K562 (cell line): Measurements from ENCODE around the gene METTL22. TPM values are rescaled to one million over a fixed set of nuclear protein-coding genes. Genes with fewer than 3 reads are reported as not detected.

Source experiments
- NKRF ChIP-seq: fragments of 450-650 bp; IDR thresholded peaks from 2 replicates; pipeline ENCODE4 v1.6.1; 2016; ENCODE audit warnings: borderline replicate concordance
- PRDM10 ChIP-seq: fragments of 450-650 bp; IDR thresholded peaks from 2 replicates; pipeline ENCODE4 v1.6.1; 2018; ENCODE audit not compliant: partially characterized antibody
- TSHZ1 ChIP-seq: fragments of 250-450 bp; sonication (Bioruptor Pico); IDR thresholded peaks from 2 replicates; pipeline ENCODE4 v1.4.0; 2020; ENCODE audit warnings: mild to moderate bottlenecking, moderate library complexity
- ZBTB9 ChIP-seq: fragments of 450-650 bp; formaldehyde crosslinking; IDR thresholded peaks from 2 replicates; pipeline ENCODE4 v1.4.0; 2020; ENCODE audit warnings: mild to moderate bottlenecking, moderate library complexity
- ZNF512 ChIP-seq: IDR thresholded peaks from 2 replicates; pipeline ENCODE4 v1.6.1; 2016; ENCODE audit warnings: missing genetic modification characterization, missing compliant biosample characterization
- ZNF551 ChIP-seq: fragments of 250-450 bp; sonication (Bioruptor Pico); IDR thresholded peaks from 2 replicates; pipeline ENCODE4 v1.5.0; 2021; ENCODE audit warnings: mild to moderate bottlenecking, moderate library complexity
- polyA plus RNA-seq, 8 experiments: library from polyadenylated mRNA; depleted of rRNA in 4 of 8; stranded (reverse) in 5 of 8; unstranded in 3 of 8; fragments of >200 nt; fragmentation: Nextera tagmentation in 2 of 8; fragmentation: Illumina TruSeq in 1 of 8; extraction: Ambion mirVana in 2 of 8; extraction: Trizol in 1 of 8; gene quantifications; 2 replicates each; pipeline versions ENCODE4 v1.2.1 to v1.2.3, GENCODE V29; 2011 to 2014; ENCODE audit warnings: inconsistent platforms in 1 of 8, missing spikeins in 1 of 8
- total RNA-seq, 7 experiments: library from RNA; depleted of rRNA in 6 of 7; stranded (reverse); fragments of >200 nt in 6 of 7; fragmentation: Illumina TruSeq in 2 of 7; extraction: Trizol in 2 of 7; gene quantifications; 2 replicates each; pipeline versions ENCODE4 v1.2.1 to v1.2.3, GENCODE V29; 2011 to 2021; ENCODE audit warnings: low replicate concordance in 1 of 7

Gene METTL22
- total and polyA plus RNA-seq, 9 of the 15 experiments (the other 6 are each of a cell fraction or from before 2014, with no cell fraction given), result 6.9 to 33.2 (median 18.5) TPM

GRCh38 chr16:8683640-8684039, 62.1 kb downstream of the METTL22 start (continued):
- TF ChIP-seq PRDM10 (no peak), NKRF (no peak), ZNF551 (CRISPR knock-in tag) (no peak), TSHZ1 (no peak), ZNF512 (tag) (no peak), ZBTB9 (CRISPR knock-in tag) (no peak)
